ENCODE data around the gene NKX2-3. TPM values are rescaled to one million over a fixed set of nuclear protein-coding genes. Genes with fewer than 3 reads are reported as not detected.
A peak's percentile ranks its signal among the peaks of the same experiment; 100 is the strongest.

Gene NKX2-3
- total RNA-seq, 4 donors from 2014 or later, result 0.54 TPM; not detected in 3

GRCh38 chr10:99534450-99534938 lies 1.8 kb downstream of the NKX2-3 start:
- TF ChIP-seq POLR2A (IDR thresholded peaks at IDR 0.05) (no peak), CTCF (IDR thresholded peaks at IDR 0.05) (no peak), EP300 (IDR thresholded peaks at IDR 0.05) (no peak), POLR2AphosphoS5 (IDR thresholded peaks at IDR 0.05) (no peak)
- 13 to 34% methylated on average over 5 to 17 of the region's 26 CpGs for WGBS, 2 donors (ENCODE audit: low coverage in 1 of 2)
- H3K27me3 ChIP-seq, result peaks cover 100% of the 10 kb centered on the region

GRCh38 chr10:99534939-99535763 lies 2.4 kb downstream of the NKX2-3 start:
- Histone ChIP-seq H3K4me1 (peaks cover 0 to 66% (median 19%) of the 10 kb centered on the region in 3 donors), H3K27me3 (peaks cover 100% of the 10 kb centered on the region), H3K27ac (no peak overlapping the region), H3K4me3 (peak overlapping the region in 1 of 2 donors; percentile 43), H3K36me3 (no peaks in the 10 kb centered on the region), H3K9me3 (no peaks in the 10 kb centered on the region)
- TF ChIP-seq EP300 (IDR thresholded peaks at IDR 0.05), result no peak
- no peak for TF ChIP-seq POLR2A (IDR thresholded peaks at IDR 0.05)
- WGBS, 2 donors (ENCODE audit: low coverage in 1 of 2), result no CpG with 5 or more reads among the region's 100 CpGs
- ATAC-seq, result peak; percentile 25

More at GRCh38 chr10:99534450-99534938, 1.8 kb downstream of the NKX2-3 start:
- ATAC-seq, result no peak
- H3K4me1 ChIP-seq, result peaks cover 0 to 66% (median 19%) of the 10 kb centered on the region in 3 donors
- no peaks in the 10 kb centered on the region for H3K36me3 ChIP-seq
- H3K27ac ChIP-seq, result no peak overlapping the region
- H3K4me3 ChIP-seq, result peak overlapping the region in 1 of 2 donors; percentile 43
- H3K9me3 ChIP-seq, result no peaks in the 10 kb centered on the region

GRCh38 chr10:99535764-99536337 lies 3.1 kb downstream of the NKX2-3 start:
- H3K27me3 ChIP-seq, result peaks cover 100% of the 10 kb centered on the region
- H3K9me3 ChIP-seq, result no peaks in the 10 kb centered on the region
- H3K4me3 ChIP-seq, result peak overlapping the region in 1 of 2 donors; percentile 43
- TF ChIP-seq POLR2A (IDR thresholded peaks at IDR 0.05) (no peak), EP300 (IDR thresholded peaks at IDR 0.05) (no peak), POLR2AphosphoS5 (IDR thresholded peaks at IDR 0.05) (no peak), CTCF (IDR thresholded peaks at IDR 0.05) (no peak)
- no peaks in the 10 kb centered on the region for H3K36me3 ChIP-seq
- no peak overlapping the region for H3K27ac ChIP-seq
- peaks cover 0 to 66% (median 25%) of the 10 kb centered on the region in 3 donors for H3K4me1 ChIP-seq
- WGBS, 2 donors (ENCODE audit: low coverage in 1 of 2), result 3 to 22% methylated on average over 7 to 13 of the region's 42 CpGs
- ATAC-seq, result no peak

- no peak for TF ChIP-seq POLR2A (IDR thresholded peaks at IDR 0.05)
- no peak for TF ChIP-seq POLR2AphosphoS5 (IDR thresholded peaks at IDR 0.05)
- TF ChIP-seq EP300 (IDR thresholded peaks at IDR 0.05), result no peak
- TF ChIP-seq CTCF (IDR thresholded peaks at IDR 0.05), result no peak
- no peak overlapping the region for H3K27ac ChIP-seq
- H3K27me3 ChIP-seq, result peaks cover 100% of the 10 kb centered on the region
- peak overlapping the region in 1 of 2 donors; percentile 43 for H3K4me3 ChIP-seq
- no peak for ATAC-seq
- H3K4me1 ChIP-seq, result peaks cover 0 to 64% (median 27%) of the 10 kb centered on the region in 3 donors
- WGBS, 2 donors (ENCODE audit: low coverage in 1 of 2), result 20% methylated on average over 9 of the region's 40 CpGs; no CpG with 5 or more reads in 1 of the 2 donors
- no peaks in the 10 kb centered on the region for H3K9me3 ChIP-seq
- no peaks in the 10 kb centered on the region for H3K36me3 ChIP-seq
Observed at GRCh38 chr10:99536338-99537085, 3.8 kb downstream of the NKX2-3 start.
